Caco-2 (cell line): Measurements from ENCODE around the gene SORCS2. TPM values are rescaled to one million over a fixed set of nuclear protein-coding genes. Genes with fewer than 3 reads are reported as not detected.

Source experiments
- BruUV-seq: library from RNA; stranded (reverse); fragments of 400-500 nt; replicated peaks from 2 replicates; lab custom pipeline; 2021; lab: Mats Ljungman, UMichigan
- CTCF ChIA-PET: fragments of 300-600 bp; sonication (Branson Sonifier 250); formaldehyde crosslinking; loops from one replicate; lab custom pipeline; 2022; ENCODE audit warnings: antibody characterized with exemption; lab: Charles Lee
- POLR2A ChIA-PET: fragments of 300-600 bp; sonication (Branson Sonifier 250); formaldehyde crosslinking; loops from one replicate; lab custom pipeline; 2022; ENCODE audit warnings: antibody characterized with exemption; lab: Charles Lee
- DNase-seq, 2 experiments: peaks; one replicate each; pipeline versions ENCODE4 v3.0.0 to v3.0.0-alpha.2; 2020 to 2022
- H3K27me3 ChIP-seq: replicated peaks from 2 replicates; pipeline ENCODE4 v1.6.0; 2011; ENCODE audit warnings: low read length; ENCODE audit not compliant: control insufficient read depth, insufficient read depth
- H3K36me3 ChIP-seq: 2 replicates; pipeline ENCODE4 v1.5.1; 2011; ENCODE audit warnings: low read length; ENCODE audit not compliant: control insufficient read depth, insufficient read depth
- H3K4me1 ChIP-seq: fragments of 250-450 bp; sonication (Bioruptor Pico); 2 replicates; pipeline ENCODE4 v1.5.1; 2020; ENCODE audit warnings: mild to moderate bottlenecking
- H3K4me3 ChIP-seq: 2 replicates; pipeline ENCODE4 v1.5.1; 2011; ENCODE audit warnings: low read depth, mild to moderate bottlenecking, control low read depth, low read length
- H3K9me3 ChIP-seq: fragments of 250-450 bp; sonication (Bioruptor Pico); 2 replicates; pipeline ENCODE4 v1.5.1; 2020; ENCODE audit warnings: mild to moderate bottlenecking, moderate library complexity
- H3K27ac Mint-ChIP-seq: one replicate; pipeline ENCODE4 v1.8.0; 2022; ENCODE audit warnings: mixed read lengths; ENCODE audit not compliant: unreplicated experiment
- H3K27me3 Mint-ChIP-seq: one replicate; pipeline ENCODE4 v1.8.0; 2022; ENCODE audit warnings: mixed read lengths; ENCODE audit not compliant: insufficient read depth, unreplicated experiment
- H3K36me3 Mint-ChIP-seq: one replicate; pipeline ENCODE4 v1.8.0; 2022; ENCODE audit warnings: mild to moderate bottlenecking, mixed read lengths; ENCODE audit not compliant: insufficient read depth, unreplicated experiment
- H3K4me1 Mint-ChIP-seq: one replicate; pipeline ENCODE4 v1.8.0; 2022; ENCODE audit warnings: low read depth, mixed read lengths; ENCODE audit not compliant: unreplicated experiment
- H3K4me3 Mint-ChIP-seq: one replicate; pipeline ENCODE4 v1.8.0; 2022; ENCODE audit warnings: mild to moderate bottlenecking, moderate library complexity, mixed read lengths; ENCODE audit not compliant: unreplicated experiment
- H3K9me3 Mint-ChIP-seq: one replicate; pipeline ENCODE4 v1.8.0; 2022; ENCODE audit warnings: mixed read lengths; ENCODE audit not compliant: unreplicated experiment
- intact Hi-C: fragments of 100-400 bp; cut with micrococcal nuclease; formaldehyde crosslinking; loops from one replicate; pipeline ENCODE4 v1.10.0; 2022; ENCODE audit not compliant: unreplicated experiment
- total RNA-seq: library from RNA; stranded (reverse); gene quantifications from 2 replicates; pipeline ENCODE4 v1.2.3, GENCODE V29; 2022
- TF ChIP-seq, protein P1 (sequence below), 2 experiments: fragments of 200-600 bp in 1 of 2; IDR thresholded peaks; 1 replicate in 1 of 2; 2 replicates in 1 of 2; pipeline versions ENCODE4 v1.5.1 to v1.8.0; 2011 to 2022; ENCODE audit warnings: antibody characterized with exemption in 1 of 2, control low read depth in 1 of 2, inconsistent platforms in 1 of 2, low read depth in 1 of 2, low read length in 1 of 2, mild to moderate bottlenecking in 1 of 2, moderate library complexity in 1 of 2; ENCODE audit not compliant: insufficient read depth in 1 of 2, severe bottlenecking in 1 of 2, unreplicated experiment in 1 of 2

The SORCS2 gene
- total RNA-seq, 1 experiment from 2014 or later: 1.6 TPM

DNA sequence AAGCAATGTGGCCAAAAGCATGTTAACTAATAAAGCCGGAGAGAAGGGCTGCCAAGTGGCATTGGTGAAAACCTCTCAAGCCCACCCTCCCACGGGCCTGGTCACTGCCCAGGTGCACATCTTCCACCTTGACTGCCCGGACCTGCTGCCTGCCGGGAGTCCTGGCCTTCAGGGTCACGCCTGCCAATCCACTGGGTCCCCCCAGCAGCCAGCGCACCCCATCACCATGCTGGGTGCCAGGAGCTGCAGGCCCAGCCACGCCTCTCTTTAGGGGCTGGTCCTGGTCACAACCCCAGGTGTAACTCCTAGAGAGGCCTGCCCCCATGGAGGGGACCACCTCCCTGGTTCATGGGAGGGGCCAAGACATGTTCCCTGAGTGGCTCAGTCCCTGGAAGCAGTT lies 176.0 kb downstream of the SORCS2 start:
- POLR2A ChIA-PET: no interaction called here
- CTCF ChIA-PET: interaction anchor here (0.6 kb wide), 1 partner anchor 105 kb away, joined by 3 read pairs; no protein-coding TSS in a partner anchor
- H3K36me3 ChIP-seq: no peaks in the 10 kb centered on the region
- no peak for DNase-seq
- Mint-ChIP-seq H3K36me3 (no peaks in the 10 kb centered on the region), H3K9me3 (no peaks in the 10 kb centered on the region), H3K4me3 (no peak overlapping the region), H3K27ac (no peak overlapping the region), H3K4me1 (no peaks in the 10 kb centered on the region), H3K27me3 (no peaks in the 10 kb centered on the region)
- TF ChIP-seq, protein P1, sequence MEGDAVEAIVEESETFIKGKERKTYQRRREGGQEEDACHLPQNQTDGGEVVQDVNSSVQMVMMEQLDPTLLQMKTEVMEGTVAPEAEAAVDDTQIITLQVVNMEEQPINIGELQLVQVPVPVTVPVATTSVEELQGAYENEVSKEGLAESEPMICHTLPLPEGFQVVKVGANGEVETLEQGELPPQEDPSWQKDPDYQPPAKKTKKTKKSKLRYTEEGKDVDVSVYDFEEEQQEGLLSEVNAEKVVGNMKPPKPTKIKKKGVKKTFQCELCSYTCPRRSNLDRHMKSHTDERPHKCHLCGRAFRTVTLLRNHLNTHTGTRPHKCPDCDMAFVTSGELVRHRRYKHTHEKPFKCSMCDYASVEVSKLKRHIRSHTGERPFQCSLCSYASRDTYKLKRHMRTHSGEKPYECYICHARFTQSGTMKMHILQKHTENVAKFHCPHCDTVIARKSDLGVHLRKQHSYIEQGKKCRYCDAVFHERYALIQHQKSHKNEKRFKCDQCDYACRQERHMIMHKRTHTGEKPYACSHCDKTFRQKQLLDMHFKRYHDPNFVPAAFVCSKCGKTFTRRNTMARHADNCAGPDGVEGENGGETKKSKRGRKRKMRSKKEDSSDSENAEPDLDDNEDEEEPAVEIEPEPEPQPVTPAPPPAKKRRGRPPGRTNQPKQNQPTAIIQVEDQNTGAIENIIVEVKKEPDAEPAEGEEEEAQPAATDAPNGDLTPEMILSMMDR (IDR thresholded peaks at IDR 0.05; ENCODE audit: insufficient read depth in 1 of 2, low read depth in 1 of 2, low read length in 1 of 2, severe bottlenecking in 1 of 2, unreplicated experiment in 1 of 2): no peak
- intact Hi-C loops: no loop called here
- H3K9me3 ChIP-seq: no peaks in the 10 kb centered on the region
- no peaks in the 10 kb centered on the region for H3K27me3 ChIP-seq
- BruUV-seq: no TSS peak
- no peaks in the 10 kb centered on the region for H3K4me1 ChIP-seq
- H3K4me3 ChIP-seq: no peak overlapping the region

DNA sequence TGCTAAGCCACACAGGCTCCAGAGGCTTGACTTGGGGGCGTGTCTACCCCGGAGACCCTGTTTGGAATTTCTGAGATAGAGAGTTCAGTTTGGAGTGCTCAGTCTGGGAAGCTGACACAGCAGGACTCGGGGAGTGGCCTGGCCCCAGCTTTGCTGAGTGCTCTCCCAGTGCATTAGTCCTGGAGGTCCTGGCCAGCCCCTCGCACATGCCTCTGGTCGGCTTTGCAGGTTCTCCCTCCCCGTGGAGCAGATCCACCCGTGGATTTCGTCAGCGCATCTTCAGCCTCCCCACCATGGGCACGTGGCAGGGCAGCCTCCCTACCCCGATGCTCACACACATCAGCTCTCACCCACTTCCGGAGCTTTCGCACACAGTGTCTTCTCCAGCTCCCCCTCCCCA lies 177.2 kb downstream of the SORCS2 start:
- H3K4me3 Mint-ChIP-seq: no peak overlapping the region
- TF ChIP-seq, protein P1 (IDR thresholded peaks at IDR 0.05; ENCODE audit: insufficient read depth in 1 of 2, low read depth in 1 of 2, low read length in 1 of 2, severe bottlenecking in 1 of 2, unreplicated experiment in 1 of 2): no peak
- H3K4me1 Mint-ChIP-seq: no peaks in the 10 kb centered on the region
- intact Hi-C loops: no loop called here
- Histone ChIP-seq H3K27me3 (no peaks in the 10 kb centered on the region), H3K4me1 (no peaks in the 10 kb centered on the region), H3K36me3 (no peaks in the 10 kb centered on the region), H3K4me3 (no peak overlapping the region), H3K9me3 (no peaks in the 10 kb centered on the region)
- no TSS peak for BruUV-seq
- H3K27me3 Mint-ChIP-seq: no peaks in the 10 kb centered on the region
- H3K9me3 Mint-ChIP-seq: no peaks in the 10 kb centered on the region
- ChIA-PET POLR2A (no interaction called here), CTCF (no interaction called here)
- H3K36me3 Mint-ChIP-seq: no peaks in the 10 kb centered on the region
- no peak for DNase-seq
- H3K27ac Mint-ChIP-seq: no peak overlapping the region

DNA sequence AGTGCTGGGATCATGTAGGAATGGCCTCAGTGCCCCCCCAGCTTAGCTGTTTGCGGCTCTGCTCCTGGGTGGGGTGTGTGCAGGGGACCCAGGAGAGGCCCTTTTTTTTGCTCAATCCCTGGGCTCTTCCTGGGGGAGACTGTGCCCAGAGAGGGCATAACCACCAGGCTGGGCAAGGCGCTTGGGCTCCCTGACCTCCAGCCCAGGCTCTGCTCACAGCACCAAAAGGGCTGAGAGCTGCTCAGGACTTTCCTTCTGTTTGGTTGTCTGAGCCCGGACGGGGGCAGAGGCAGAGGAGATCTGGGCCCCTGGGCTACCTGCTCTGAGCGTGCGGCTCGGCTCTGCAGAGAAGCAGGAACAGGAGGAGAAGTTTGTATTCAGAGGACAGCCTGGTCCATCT lies 177.7 kb downstream of the SORCS2 start:
- no peaks in the 10 kb centered on the region for H3K9me3 ChIP-seq
- no TSS peak for BruUV-seq
- CTCF ChIA-PET: interaction anchor here (0.7 kb wide), 1 partner anchor 9 kb away, joined by 3 read pairs; no protein-coding TSS in a partner anchor

More for the DNA sequence above, 177.7 kb downstream of the SORCS2 start:
- TF ChIP-seq, protein P1 (IDR thresholded peaks at IDR 0.05; ENCODE audit: insufficient read depth in 1 of 2, low read depth in 1 of 2, low read length in 1 of 2, severe bottlenecking in 1 of 2, unreplicated experiment in 1 of 2): no peak
- Mint-ChIP-seq H3K27ac (no peak overlapping the region), H3K9me3 (no peaks in the 10 kb centered on the region), H3K27me3 (no peaks in the 10 kb centered on the region), H3K4me3 (no peak overlapping the region), H3K36me3 (no peaks in the 10 kb centered on the region), H3K4me1 (no peaks in the 10 kb centered on the region)
- Histone ChIP-seq H3K4me1 (no peaks in the 10 kb centered on the region), H3K36me3 (no peaks in the 10 kb centered on the region), H3K27me3 (no peaks in the 10 kb centered on the region), H3K4me3 (no peak overlapping the region)
- intact Hi-C loops: no loop called here
- no peak for DNase-seq
- POLR2A ChIA-PET: no interaction called here
